NB4 (cell line): ENCODE data around the gene LRRC61.

Experiments used
- DNase-seq: peaks from one replicate; pipeline ENCODE4 v3.0.0; 2010; ENCODE audit warnings: low read depth
- H3K4me3 ChIP-seq: one replicate; pipeline ENCODE4 v1.5.1; 2011; ENCODE audit warnings: mild to moderate bottlenecking, low read depth, low read length, moderate library complexity
- CTCF ChIP-seq: IDR thresholded peaks from one replicate; pipeline ENCODE4 v1.5.1; 2012; ENCODE audit warnings: low read depth, low read length
- MAX ChIP-seq: IDR thresholded peaks from 2 replicates; pipeline ENCODE4 v1.6.1; 2011; ENCODE audit warnings: low read depth, low read length
- MYC ChIP-seq: IDR thresholded peaks from 2 replicates; pipeline ENCODE4 v1.6.1; 2011; ENCODE audit warnings: low read depth, low read length
- POLR2A ChIP-seq: IDR thresholded peaks from 2 replicates; pipeline ENCODE4 v1.6.1; 2011; ENCODE audit warnings: mild to moderate bottlenecking; ENCODE audit not compliant: insufficient read length; ENCODE audit errors: extremely low read depth

LRRC61 gene

GRCh38 chr7:150381096-150381495 is 57.9 kb downstream of the LRRC61 start:
- DNase-seq = no peak
- no peak for TF ChIP-seq MAX
- no peak for TF ChIP-seq MYC
- H3K4me3 ChIP-seq = no peak overlapping the region

GRCh38 chr7:150381785-150382122 is 58.6 kb downstream of the LRRC61 start:
- no peak for DNase-seq
- TF ChIP-seq POLR2A (no peak), MYC (no peak), MAX (no peak), CTCF (no peak)
- H3K4me3 ChIP-seq = no peak overlapping the region

GRCh38 chr7:150382123-150382843 is 59.1 kb downstream of the LRRC61 start:
- TF ChIP-seq MYC (no peak), POLR2A (no peak), MAX (no peak), CTCF (no peak)
- H3K4me3 ChIP-seq = no peak overlapping the region
- no peak for DNase-seq

GRCh38 chr7:150382844-150383225 is 59.7 kb downstream of the LRRC61 start:
- TF ChIP-seq CTCF (no peak), POLR2A (no peak), MAX (no peak)
- no peak for DNase-seq
- no peak overlapping the region for H3K4me3 ChIP-seq

- TF ChIP-seq POLR2A (no peak), CTCF (no peak), MYC (no peak)
- peak overlapping the region; percentile 4 for H3K4me3 ChIP-seq
- DNase-seq = peak; percentile 74
These were observed 60.7 kb downstream of the LRRC61 start for GRCh38 chr7:150383710-150384397.

- peak; percentile 86 for DNase-seq
- TF ChIP-seq MYC (peak; percentile 24; the same call in 1 of the 2 replicates), MAX (no peak)
- peak overlapping the region; percentile 40 for H3K4me3 ChIP-seq
These were observed 61.5 kb downstream of the LRRC61 start for GRCh38 chr7:150384406-150385301.
